D721Med (cell line): ENCODE measurements around the gene KCNJ10.

ENCODE experiments used
- DNase-seq: peaks from one replicate; pipeline ENCODE4 v3.0.0; 2011; ENCODE audit warnings: low spot score; ENCODE audit not compliant: insufficient read length
- FAIRE-seq: peaks from 2 replicates; lab custom pipeline; 2011; peaks lifted over from hg19 to GRCh38; lab: Jason Lieb, UNC
- CTCF ChIP-seq: IDR thresholded peaks from 2 replicates; pipeline ENCODE4 v1.5.1; 2012; ENCODE audit warnings: mild to moderate bottlenecking, control low read depth; ENCODE audit not compliant: insufficient read depth; ENCODE audit errors: missing control alignments

Gene KCNJ10

GRCh38 chr1:160069460-160070231 is at the start of gene KCNJ10:
KCNJ10 (minus strand) TSS chr1:160070160; CDS start chr1:160042532, 27,628 bp downstream.
- TF ChIP-seq CTCF: no peak
- no peak for FAIRE-seq
- DNase-seq: no peak

- no peak for TF ChIP-seq CTCF
- DNase-seq: no peak
- FAIRE-seq: no peak
Measured at GRCh38 chr1:160118928-160119327, 49.0 kb upstream of the KCNJ10 start.

- DNase-seq: no peak
Measured at GRCh38 chr1:160117709-160118183, 47.8 kb upstream of the KCNJ10 start.

GRCh38 chr1:160117300-160117699 is 47.3 kb upstream of the KCNJ10 start:
- no peak for FAIRE-seq
- no peak for DNase-seq

More at GRCh38 chr1:160117709-160118183, 47.8 kb upstream of the KCNJ10 start:
- FAIRE-seq: no peak
- no peak for TF ChIP-seq CTCF

DNA sequence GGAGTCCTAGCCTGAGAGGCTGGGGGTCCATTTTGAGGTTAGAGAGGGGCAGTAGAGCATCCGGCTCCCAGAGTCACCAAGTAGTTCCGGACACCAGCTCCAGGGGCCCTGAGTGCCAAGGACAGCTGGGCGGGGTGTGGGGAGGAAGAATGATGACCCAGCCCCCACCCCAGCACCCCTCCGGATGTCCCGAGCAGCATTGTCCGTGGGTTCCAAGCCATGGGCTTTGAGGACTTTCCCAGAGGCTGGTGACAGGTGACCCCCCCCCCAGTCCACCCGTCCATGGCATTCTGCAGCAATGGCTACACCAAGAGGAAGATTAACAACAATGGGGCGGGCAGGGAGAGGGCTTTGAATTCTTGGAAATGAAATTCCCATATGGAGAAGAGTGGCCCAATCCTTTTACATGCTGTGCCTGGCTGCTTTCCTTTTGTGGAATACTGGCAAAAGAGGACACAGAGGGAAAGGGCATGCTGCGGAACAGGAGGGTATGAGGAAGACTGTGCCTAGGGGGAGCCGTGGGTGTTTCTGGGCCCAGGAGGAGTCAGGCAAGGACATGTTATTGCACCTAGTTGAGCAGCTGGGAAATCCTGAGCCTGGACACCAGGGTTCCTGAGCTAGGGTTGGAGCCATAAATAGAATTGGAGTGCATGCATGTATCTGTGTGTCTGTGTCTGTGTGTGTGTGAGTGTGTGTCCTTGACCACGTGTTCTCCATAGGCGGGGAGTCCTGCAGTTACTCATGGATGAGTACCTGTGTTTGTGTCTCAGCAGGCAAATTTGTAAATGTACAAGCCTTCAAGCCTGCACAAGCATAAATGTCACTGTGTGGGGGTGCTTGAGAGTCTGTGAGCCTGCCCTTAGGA is 46.6 kb upstream of the KCNJ10 start:
- no peak for TF ChIP-seq CTCF
- no peak for FAIRE-seq

More at GRCh38 chr1:160117300-160117699, 47.3 kb upstream of the KCNJ10 start:
- TF ChIP-seq CTCF: no peak

GRCh38 chr1:160115545-160116282 is 45.8 kb upstream of the KCNJ10 start, which contains the start of gene ATP1A2:
ATP1A2 (plus strand) TSS chr1:160115759; CDS start chr1:160115862, 103 bp downstream.
- FAIRE-seq (no peak), DNase-seq (no peak)
- no peak for TF ChIP-seq CTCF

More for the DNA sequence above, 46.6 kb upstream of the KCNJ10 start:
- DNase-seq: no peak
